Liver (tissue), 5 donors: ENCODE results near the gene TCTA. TPM values are rescaled to one million over a fixed set of nuclear protein-coding genes. Genes with fewer than 3 reads are reported as not detected.

Experiments used
- polyA plus RNA-seq, 2 donors: library from polyadenylated mRNA; stranded (reverse) in 1 of 2; unstranded in 1 of 2; fragments of 200-250 nt in 1 of 2; fragments of >200 nt in 1 of 2; fragmentation: Nextera tagmentation in 1 of 2; extraction: Ambion mirVana in 1 of 2; gene quantifications; one replicate each; pipeline versions ENCODE4 v1.2.1 to v1.2.3, GENCODE V29; 2013 to 2015
- total RNA-seq, 2 donors: library from RNA; depleted of rRNA; stranded (reverse); fragments of >200 nt; gene quantifications; one replicate each; pipeline ENCODE4 v1.2.3, GENCODE V29; 2014
- TF ChIP-seq, protein P1 (sequence below): fragments of 150-350 bp; IDR thresholded peaks from 2 replicates; pipeline ENCODE4 v1.5.1; 2017; ENCODE audit warnings: improper control_type of control experiment, low read depth, low read length; ENCODE audit not compliant: missing input control
- donor health status: healthy.
- donor health status: healthy.
- donor health status: healthy.

The TCTA gene
- total and polyA plus RNA-seq, 4 donors, result 13.6 to 28.2 (median 24.6) TPM

DNA sequence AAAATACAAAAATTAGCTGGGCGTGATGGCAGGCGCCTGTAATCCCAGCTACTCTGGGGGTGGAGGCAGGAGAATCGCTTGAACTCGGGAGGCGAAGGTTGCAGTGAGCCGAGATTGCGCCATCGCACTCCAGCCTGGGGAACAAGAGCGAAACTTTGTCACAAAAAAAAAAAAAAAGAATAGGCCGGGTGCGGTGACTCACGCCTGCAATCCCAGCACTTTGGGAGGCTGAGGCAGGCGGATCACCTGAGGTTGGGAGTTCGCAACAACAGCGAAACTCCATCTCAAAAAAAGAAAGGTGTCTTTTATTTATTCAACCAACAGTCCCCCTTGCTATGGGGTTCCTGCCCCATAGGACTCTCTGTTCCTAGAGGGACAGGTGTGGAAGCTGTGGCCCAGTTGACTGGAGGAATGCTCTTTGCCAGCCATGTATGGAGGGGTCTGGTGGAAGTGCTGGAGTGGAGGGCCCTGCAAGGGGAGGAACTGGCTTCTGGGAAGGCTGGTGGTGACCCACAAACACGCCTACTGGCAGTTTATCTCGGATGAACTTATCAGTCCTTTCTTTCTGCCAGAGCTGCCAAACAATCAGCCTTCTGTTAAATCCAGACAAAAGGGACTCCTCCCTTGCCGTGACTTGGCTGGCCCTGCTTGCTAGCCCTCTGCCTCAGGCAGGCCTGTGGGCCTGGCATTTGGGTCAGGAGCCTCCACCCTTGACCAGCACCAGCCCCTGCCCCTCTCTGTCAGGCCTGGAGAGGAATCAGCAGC is 53.2 kb downstream of the TCTA start (continued):
- TF ChIP-seq, protein P1, sequence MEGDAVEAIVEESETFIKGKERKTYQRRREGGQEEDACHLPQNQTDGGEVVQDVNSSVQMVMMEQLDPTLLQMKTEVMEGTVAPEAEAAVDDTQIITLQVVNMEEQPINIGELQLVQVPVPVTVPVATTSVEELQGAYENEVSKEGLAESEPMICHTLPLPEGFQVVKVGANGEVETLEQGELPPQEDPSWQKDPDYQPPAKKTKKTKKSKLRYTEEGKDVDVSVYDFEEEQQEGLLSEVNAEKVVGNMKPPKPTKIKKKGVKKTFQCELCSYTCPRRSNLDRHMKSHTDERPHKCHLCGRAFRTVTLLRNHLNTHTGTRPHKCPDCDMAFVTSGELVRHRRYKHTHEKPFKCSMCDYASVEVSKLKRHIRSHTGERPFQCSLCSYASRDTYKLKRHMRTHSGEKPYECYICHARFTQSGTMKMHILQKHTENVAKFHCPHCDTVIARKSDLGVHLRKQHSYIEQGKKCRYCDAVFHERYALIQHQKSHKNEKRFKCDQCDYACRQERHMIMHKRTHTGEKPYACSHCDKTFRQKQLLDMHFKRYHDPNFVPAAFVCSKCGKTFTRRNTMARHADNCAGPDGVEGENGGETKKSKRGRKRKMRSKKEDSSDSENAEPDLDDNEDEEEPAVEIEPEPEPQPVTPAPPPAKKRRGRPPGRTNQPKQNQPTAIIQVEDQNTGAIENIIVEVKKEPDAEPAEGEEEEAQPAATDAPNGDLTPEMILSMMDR, result no peak

Other genes with a start within 250 kb of the TCTA start
- 10 to 100 TPM in 1 of 2 donors, 1 to 10 TPM in 1; 6.1 to 10.4 TPM for gene CCDC71, start 246.1 kb upstream of the TCTA start, total RNA-seq
- 10 to 100 TPM in 1 of 2 donors, 1 to 10 TPM in 1; 1.1 to 10.7 TPM for gene CCDC71, start 246.1 kb upstream of the TCTA start, polyA plus RNA-seq
- 10 to 100 TPM in 1 of 2 donors, 1 to 10 TPM in 1; 9.2 to 17.1 TPM for gene KLHDC8B, start 240.8 kb upstream of the TCTA start, total RNA-seq
- gene KLHDC8B, start 240.8 kb upstream of the TCTA start, polyA plus RNA-seq, result 1 to 10 TPM; 8.1 to 9.6 TPM
- 1 to 10 TPM; 1.9 to 3.1 TPM for gene C3orf62, start 135.2 kb upstream of the TCTA start, total RNA-seq
- 1 to 10 TPM in 1 of 2 donors, under 1 TPM in 1; 0.96 to 1.3 TPM for gene C3orf62, start 135.2 kb upstream of the TCTA start, polyA plus RNA-seq
- 10 to 100 TPM; 16.1 to 17.7 TPM for gene USP4, start 72.4 kb upstream of the TCTA start, total RNA-seq
- gene USP4, start 72.4 kb upstream of the TCTA start, polyA plus RNA-seq, result 10 to 100 TPM; 12.5 to 13.7 TPM
- 100 to 1,000 TPM in 1 of 2 donors, 10 to 100 TPM in 1; 87.0 to 125 TPM for gene GPX1, start 54.1 kb upstream of the TCTA start, total RNA-seq
- 100 to 1,000 TPM; 313 to 412 TPM for gene GPX1, start 54.1 kb upstream of the TCTA start, polyA plus RNA-seq
- 100 to 1,000 TPM; 157 to 162 TPM for gene RHOA, start 447 bp upstream of the TCTA start, total RNA-seq
- gene RHOA, start 447 bp upstream of the TCTA start, polyA plus RNA-seq, result 100 to 1,000 TPM; 144 to 169 TPM
- gene AMT, start 10.1 kb downstream of the TCTA start, total RNA-seq, result 10 to 100 TPM; 15.6 to 23.2 TPM
- 10 to 100 TPM; 27.9 to 28.7 TPM for gene AMT, start 10.1 kb downstream of the TCTA start, polyA plus RNA-seq
- gene NICN1, start 16.9 kb downstream of the TCTA start, total RNA-seq, result 1 to 10 TPM; 3.7 to 3.9 TPM
- gene NICN1, start 16.9 kb downstream of the TCTA start, polyA plus RNA-seq, result 1 to 10 TPM; 4.9 to 6.0 TPM
- 10 to 100 TPM; 16.1 to 40.8 TPM for gene DAG1, start 57.8 kb downstream of the TCTA start, total RNA-seq
- 10 to 100 TPM; 12.1 to 54.4 TPM for gene DAG1, start 57.8 kb downstream of the TCTA start, polyA plus RNA-seq
- under 1 TPM; 0.42 to 0.67 TPM for gene BSN, start 142.1 kb downstream of the TCTA start, total RNA-seq
- under 1 TPM; 0.32 to 0.38 TPM for gene BSN, start 142.1 kb downstream of the TCTA start, polyA plus RNA-seq